HG03097 (cell line): ENCODE results near the gene RABGAP1L.
"Not testable (repeated sequence)": the region's sequence is repeated elsewhere in the genome, so short reads cannot be mapped to it uniquely, and the experiment has no call there.

Experiments used
- ATAC-seq: cut with Tn5 transposase; IDR thresholded peaks from one replicate; pipeline ENCODE4 v1.9.1; 2021; ENCODE audit not compliant: unreplicated experiment, low FRiP score

RABGAP1L gene

DNA sequence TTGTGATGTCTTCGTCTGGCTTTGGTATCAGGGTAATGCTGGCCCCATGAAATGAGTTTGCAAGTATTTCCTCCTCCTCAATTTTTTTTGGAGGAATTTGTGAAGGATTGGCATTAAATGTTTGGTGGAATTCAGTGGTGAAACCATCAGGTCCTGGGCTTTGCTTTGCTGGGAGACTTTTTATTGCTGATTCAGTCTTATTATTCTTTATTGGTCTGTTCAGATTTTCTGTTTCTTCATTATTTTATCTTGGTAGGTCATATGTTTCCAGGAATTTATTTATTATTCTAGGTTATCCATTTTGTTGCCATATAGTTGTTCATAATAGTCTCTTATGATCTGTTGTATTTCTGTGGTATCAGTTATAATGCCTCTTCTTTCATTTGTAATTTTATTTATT lies 126.7 kb downstream of the RABGAP1L start:
- ATAC-seq: no peak

DNA sequence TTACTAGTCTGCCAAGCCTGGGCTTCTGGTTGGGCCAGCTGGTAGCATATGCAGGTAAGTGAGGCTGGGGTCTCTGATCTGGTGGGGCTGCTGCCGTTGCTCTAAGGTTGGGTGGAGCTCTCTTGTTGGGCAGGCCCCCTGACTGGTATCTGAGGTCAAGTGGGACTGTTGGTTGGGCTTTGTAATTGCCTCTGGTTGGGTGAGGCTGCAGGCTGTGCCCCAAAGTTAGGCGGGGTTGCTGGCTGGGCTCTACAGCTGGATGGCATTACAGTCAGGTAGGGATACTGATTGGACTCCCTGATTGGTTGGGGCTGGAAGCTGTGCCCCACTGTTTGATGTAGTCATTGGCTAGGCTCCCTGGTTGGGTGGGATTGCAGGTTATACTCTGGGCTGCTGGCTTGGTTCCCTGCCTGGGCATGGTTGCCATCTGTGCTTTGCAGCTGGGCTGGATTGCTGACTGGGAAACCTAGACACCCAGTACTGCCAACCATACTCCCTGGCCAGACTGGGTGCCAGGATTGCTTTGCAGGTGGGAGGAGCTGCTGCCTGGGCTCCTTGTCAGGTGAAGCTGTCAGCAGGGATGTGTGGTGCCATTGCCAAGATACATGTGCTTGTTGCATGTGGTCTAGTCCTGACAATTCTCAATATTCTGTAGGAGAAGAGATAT lies 130.5 kb downstream of the RABGAP1L start:
- ATAC-seq: no peak

DNA sequence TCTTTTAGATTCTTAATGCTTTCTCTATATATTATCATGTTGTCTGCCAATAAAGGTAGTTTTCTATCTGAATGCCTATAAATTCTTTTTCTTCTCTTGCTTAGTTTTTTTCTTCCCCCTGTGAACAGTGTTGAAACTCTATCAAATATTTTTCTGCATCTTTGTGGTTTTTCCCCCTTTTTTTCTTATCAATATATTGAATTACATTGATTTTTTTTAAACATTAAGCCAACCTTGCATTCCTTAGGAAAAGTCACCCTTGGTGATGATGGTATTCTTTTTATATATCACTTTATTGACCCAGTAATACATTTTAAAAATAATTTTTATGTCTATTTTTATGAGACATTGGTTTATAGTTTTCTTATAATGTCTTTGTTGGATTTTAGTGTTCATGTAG lies 131.7 kb downstream of the RABGAP1L start:
- ATAC-seq: no peak

DNA sequence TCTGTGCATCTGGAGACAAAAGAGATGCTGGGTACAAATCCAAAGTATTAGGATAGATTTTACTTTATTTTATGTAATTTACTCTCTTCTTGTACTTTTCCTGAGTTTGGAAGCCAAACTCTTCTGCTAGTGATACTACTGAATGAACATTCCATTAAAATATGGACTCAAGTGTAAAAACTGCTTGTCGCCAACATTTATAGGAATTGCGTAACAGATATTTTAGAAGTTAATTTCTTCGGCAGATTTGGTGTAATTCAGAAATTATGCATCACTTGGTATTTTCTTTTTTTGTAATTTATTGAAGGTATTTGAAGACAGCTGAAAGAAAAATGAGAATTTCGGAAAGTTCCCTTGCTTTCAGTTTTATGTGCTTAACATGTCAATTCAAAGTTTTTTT lies 137.0 kb downstream of the RABGAP1L start:
- ATAC-seq: no peak

DNA sequence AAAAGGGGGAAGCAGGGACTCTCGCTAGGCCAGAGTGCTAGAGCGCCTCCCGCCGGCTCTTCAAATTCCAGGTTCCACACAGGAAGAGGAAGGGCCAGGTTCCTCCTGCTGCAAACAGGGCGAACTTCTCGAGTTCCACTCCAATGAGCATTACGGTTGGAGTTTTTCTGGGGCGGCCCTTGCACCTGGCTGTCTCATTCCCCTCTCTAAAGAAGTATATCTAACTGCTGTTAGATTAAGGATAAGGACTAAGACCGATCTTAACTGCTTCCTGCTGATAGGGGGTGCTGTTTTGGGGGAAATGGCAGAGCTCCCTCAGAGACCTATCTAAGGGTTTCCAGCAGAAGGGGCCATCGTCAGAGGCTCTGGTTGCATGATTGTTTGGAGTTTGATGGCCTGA lies 138.0 kb downstream of the RABGAP1L start:
- no peak for ATAC-seq

DNA sequence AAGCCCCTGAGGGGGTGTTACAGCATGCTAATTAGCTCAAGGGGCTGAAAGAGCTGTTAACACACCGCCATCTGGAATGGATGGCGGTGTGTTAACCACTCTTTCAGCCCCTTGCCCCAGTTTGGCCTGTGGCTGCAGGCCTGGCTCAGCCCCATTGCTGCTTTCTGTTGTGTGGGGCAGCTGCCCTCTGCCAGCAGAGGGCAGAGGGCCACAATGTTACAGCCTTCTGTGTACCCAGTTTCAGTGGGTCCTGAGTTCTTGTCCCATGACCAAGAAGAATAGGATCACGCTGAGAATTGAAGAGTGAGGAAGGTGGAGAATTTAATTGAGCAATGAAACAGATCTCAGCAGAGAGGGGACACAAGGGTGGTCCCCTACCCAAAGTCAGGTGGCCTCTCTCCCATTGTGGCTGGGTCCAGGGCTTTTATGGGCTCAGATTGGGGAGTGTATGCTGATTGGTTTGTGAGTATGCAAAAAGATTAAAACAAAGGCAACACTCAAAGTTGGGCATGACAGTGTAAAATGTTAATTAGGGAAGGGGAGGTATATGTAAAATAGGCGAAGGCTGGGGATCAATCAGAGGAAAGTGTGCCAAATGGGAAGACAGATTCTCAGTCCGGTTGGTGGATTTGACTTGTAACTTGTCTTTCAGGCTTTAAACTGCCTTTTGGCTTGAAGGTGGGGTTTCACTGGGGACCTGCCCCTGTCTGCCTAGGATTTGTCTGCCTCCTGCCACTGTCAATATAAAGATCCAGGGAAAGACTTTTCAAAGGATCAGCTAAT lies 142.2 kb downstream of the RABGAP1L start:
- ATAC-seq: no peak

DNA sequence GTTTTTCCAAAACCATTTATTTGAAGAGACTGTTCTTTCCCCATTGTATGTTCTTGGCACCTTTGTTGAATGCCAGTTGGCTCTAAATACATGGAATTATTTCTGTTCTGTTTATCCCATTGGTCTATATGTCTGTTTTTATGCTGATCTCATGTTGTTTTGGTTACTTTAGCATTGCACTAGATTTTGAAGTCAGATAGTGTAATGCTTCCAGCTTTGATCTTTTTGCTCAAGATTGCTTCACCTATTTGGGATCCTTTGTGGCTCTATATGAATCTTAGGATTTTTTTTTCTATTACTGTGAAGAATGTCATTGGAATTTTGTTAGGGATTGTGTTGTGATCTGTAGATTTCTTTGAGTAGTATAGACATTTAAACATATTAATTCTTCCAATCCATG lies 149.3 kb downstream of the RABGAP1L start:
- no peak for ATAC-seq

DNA sequence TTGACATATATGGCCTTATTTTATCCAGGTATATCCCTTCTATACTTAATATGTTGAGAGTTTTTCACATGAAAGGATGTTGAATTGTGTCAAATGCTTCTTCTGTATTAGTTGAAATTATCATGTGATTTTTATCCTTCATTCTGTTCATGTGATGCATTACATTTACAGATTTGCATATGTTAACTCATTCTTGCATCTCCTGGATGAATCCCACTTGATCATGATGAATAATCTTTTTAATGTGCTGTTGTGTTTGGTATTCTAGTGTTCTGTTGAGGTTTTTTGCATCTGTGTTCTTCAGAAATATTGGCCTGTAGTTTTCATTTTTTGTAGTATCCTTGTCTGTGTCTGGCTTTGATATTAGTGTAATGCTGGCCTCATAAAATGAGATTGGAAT lies 150.2 kb downstream of the RABGAP1L start:
- no peak for ATAC-seq

DNA sequence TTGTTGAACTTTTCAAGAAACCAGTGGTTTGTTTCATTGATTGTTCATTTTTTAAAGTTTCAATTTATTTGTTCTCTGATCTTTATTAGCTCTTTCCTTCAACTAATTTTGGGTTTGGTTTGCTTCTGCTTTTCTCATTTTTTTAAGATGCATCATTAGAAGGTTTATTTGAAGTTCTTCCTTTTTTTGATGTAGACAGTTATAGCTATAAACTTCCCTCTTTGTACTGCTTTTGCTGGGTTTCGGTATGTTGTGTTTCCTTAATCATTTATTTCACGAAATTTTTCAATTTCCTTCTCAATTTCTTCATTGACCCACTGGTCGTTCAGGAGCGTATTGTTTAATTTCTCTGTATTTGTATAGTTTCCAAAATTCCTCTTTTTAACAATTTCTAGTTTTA lies 155.1 kb downstream of the RABGAP1L start:
- no peak for ATAC-seq

DNA sequence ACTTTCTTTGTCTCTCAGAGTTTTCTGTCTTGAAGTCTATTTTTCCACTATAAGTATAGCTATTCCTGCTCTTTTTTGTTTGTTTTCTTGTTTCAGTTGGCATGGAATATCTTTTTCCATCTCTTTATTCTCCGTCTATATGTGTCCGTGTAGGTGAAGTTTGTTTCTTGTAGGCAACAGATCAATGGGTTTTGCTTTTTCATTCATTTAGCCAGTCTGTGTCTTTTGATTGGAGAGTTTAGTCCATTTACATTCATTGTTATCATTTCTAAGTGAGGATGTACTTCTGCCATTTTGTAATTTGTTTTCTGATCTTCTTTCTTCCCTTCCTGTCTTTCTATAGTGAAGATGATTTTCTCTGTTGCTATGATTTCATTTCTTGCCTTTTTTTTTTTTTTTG lies 155.9 kb downstream of the RABGAP1L start:
- no peak for ATAC-seq

DNA sequence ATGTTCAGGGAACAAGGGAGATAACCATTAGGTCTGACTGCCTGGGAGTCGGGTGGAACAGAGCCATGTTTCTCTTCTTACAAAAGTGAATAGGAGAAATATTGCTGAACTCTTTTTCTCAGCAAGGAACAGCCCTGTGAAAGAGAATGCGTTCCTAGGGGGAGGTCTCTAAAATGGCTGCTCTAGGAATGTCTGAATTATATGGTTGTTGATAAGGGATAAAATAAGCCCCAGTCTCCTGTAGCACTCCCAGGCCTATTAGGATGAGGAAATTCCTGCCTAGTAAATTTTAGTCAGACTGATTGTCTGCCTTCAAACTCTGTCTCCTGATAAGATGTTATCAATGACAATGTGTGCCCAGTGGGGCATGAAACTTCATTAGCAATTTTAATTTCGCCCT lies 161.6 kb downstream of the RABGAP1L start:
- ATAC-seq: not testable (repeated sequence)

DNA sequence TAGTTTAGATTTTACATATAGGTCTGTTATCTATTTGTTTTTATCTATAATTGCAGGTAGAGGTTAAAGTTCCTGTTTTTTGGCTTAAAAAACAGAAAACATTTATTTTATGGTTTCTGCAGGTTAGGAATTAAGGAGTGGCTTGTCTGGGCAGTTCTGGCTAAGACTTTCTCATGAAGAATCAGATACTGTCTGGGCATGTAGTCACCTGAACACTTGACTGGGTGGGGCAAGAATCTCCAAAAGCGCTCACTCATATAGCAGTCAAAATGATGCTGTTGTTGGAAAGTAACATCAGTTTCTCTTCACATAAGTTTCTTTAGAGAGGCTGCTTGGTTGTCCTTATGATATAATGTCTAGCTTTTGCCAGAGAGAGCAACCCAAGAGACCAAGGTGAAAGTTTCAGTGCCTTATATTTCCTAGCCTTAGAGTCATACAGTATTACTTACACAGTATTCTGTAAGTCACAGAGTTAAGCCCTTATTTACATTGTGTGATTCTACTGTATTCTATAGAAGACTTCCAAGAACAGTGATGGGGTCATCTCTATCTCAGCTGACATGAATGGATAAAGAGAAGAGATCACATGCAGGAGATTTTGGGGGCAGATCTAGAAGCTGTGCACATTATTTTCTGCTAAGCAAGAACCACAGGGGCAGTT lies 163.0 kb downstream of the RABGAP1L start:
- ATAC-seq: no peak

DNA sequence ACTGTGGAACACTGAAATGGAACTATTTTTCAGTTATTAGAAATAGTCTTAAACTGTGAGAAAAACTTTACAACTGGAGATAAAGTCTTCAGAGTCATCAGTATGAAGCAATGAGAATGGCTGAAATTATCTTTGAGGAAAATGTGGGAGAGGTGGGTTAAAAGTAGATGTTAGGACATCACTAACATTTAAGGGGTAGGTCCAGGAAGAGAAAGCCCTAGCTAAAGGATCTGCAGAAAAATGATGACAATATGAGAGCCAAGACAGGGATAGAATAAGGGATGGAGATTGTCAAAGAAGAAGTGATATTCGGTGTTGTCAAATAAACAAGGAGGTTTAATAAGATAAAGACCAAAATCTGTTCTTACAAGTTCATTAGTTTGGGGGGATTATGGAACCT lies 165.2 kb downstream of the RABGAP1L start:
- ATAC-seq: no peak

DNA sequence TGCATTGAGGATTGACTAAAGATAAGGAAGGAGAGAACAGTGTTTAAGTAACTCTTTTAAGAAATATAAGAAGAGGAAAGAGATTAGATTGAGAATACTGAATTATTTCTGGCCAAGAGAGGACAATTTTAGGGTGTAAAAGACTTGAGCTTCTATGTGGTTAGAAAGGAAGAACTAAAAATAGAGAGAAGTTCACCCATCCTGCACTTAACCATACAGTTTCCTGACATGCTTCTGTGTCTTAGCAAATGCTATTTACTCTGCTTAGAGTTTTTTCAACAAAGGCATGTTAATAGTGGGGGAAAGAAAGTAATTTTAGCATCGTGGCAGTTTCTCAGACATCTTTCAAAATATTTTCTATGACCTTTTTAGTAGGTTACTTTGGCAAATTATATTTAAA lies 165.6 kb downstream of the RABGAP1L start:
- ATAC-seq: no peak

DNA sequence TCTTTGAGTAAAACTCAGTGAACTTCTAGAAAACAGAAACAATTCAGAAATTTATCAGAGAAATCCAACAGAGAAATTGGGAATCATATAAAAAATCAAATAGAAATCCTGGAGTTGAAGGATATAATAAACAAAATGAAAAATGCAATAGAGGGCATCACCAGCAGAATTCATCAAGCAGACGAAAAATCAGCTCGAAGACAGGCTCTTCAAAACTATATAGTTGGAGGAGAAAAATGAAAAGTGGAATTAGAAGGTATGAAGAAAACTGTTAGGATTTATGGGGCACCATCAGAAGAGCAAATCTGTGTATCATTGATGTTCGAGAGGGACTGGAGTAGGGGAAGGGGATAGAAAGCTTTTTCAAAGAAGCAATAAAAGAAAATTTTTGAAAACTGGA lies 167.0 kb downstream of the RABGAP1L start:
- no peak for ATAC-seq

DNA sequence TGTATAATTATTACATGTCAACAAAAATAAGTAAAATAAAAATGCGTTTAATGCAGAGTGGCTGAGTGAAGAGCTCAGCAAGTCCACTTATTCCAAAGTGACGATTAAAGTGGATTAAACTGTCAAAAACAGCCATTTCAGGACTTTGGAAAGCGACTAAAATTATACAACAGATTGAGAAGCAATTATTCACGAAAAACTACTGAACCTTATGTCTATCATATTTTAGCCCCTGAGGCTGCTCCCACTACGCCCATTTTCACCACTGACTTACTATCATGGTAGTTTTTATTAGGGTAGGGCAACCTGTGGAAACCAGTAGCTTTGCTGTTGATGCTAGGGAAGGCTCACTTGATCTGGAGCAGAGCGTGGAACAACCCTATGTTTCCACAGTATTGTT lies 174.1 kb downstream of the RABGAP1L start:
- ATAC-seq: no peak

DNA sequence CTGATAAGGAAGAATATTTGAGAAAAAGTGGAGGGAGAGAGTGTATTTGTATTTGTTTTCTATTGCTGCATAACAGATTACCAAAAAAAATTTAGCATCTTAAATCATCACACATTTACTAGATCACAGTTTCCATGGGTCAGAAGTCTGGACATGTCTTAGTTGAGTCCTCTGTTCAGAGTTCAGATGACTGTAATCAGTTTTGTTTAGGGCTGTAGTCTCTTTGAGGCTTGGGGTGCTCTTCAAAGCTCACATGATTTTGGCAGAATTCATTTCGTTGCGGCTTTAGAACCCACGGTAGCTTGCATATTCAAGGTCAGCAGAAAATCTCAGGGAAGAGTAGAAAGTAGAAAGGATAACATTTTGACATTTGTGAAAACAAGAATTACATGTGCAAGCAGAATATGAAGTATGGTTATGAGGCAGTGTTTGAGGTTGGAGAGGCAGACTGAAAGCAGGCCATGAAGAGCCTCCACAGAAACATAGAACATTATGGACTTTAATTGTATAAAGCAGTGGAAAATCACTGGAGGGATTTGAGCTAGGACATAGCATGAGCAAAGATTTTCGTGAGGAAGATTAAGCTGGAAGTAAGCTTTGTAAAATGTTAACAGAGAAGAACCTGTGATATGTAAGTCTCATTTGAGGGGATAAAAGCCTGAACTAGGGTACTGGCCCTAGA lies 177.8 kb downstream of the RABGAP1L start:
- ATAC-seq: no peak

DNA sequence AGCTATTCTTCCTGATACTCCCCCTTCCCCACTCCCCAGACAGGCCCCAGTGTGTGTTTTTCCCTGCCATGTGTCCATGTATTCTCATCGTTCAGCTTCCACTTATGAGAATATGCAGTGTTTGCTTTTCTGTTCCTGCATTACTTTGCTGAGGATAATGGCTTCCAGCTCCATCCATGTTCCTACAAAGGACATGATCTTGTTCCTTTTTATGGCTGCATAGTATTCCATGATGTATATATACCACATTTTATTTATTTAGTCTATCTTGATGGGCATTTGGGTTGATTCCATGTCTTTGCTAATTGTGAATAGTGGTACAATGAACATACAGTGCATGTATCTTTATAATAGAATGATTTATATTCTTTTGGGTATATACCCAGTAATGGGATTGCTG lies 181.1 kb downstream of the RABGAP1L start:
- not testable (repeated sequence) for ATAC-seq

DNA sequence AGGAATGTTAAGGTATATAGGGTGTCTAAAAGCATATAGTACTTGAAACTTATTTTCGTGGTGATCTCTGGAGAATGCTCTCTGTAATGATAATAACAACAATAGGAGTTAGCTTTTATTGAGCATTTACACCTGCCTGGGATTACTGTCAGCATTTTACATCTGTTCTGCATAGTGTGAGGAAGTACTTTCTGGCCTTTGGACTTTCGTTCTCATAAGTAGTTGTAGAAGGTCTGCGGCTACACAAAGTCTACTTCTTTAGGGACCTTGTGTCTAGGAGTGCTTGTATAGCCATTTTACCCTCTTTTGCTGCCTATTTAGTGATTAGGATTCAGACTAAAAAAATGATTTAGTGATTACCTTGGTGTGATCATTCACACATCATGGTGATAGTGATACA lies 184.8 kb downstream of the RABGAP1L start:
- ATAC-seq: no peak

DNA sequence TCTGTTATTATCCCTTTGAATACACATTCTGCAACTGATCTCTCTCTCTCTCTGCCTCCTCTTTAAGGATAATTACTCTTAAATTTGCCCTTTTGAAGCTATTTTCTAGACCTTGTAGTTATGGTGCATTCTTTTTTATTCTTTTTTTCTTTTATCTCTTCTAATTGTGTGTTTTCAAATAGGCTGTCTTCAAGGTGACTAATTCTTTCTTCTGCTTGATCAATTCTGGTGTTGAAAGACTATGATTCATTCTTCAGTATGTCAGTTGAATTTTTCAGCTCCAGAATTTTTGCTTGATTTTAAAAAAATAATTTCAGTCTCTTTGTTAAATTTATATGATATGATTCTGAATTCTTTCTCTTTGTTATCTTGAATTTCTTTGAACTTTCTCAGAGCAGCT lies 192.8 kb downstream of the RABGAP1L start:
- no peak for ATAC-seq

DNA sequence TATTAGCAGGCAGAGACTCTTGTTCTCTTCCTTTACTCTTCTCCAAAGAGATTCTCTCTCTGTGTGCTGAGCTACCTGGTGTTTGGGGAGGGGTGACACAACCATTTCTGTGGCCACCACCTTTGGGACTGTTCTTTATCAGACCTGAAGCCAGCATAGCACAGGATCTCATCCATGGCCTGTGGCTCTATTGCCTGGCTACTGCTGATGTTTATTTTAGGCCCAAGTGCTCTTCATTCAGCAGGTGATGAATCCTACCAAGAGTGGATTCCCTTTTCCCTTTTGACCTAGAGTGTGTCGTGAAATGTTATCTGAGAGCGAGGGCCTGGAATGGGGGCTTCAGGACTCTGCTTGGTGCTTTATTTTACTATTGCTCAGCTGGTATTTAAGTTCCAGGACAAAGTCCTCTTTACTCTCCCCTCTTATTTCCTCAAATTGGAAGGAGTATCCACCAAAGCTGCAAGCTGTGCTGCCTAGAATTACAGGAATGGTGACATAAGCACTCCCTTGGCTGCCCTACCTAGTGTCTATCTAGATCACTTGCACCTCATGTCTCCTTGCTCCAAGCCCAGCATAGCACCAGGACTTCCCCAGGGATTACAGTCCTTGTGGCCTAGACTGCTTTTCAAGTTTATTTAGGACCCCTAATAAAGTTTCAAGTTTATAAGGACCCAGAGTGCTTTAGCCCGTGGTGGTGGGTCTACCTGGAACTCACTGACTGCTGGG lies 193.7 kb downstream of the RABGAP1L start:
- no peak for ATAC-seq
